Erythroblast (primary cell): Measurements from ENCODE around the gene RNGTT.
A peak's percentile ranks its signal among the peaks of the same experiment; 100 is the strongest.
"Not testable (repeated sequence)": the region's sequence is repeated elsewhere in the genome, so short reads cannot be mapped to it uniquely, and the experiment has no call there.

ENCODE experiments used
- DNase-seq, 2 experiments: peaks; one replicate each; lab custom pipeline; 2025; lab: John Stamatoyannopoulos, UW
- GATA1 ChIP-seq: IDR thresholded peaks from 2 replicates; pipeline ENCODE4 v1.6.1; 2011; ENCODE audit warnings: low read depth, mild to moderate bottlenecking, control low read depth, low read length, moderate library complexity
- POLR2A ChIP-seq: IDR thresholded peaks from 2 replicates; pipeline ENCODE4 v1.6.1; 2011; ENCODE audit warnings: mild to moderate bottlenecking, low read length

The RNGTT gene

GRCh38 chr6:88810701-88811100, 152.7 kb downstream of the RNGTT start:
- TF ChIP-seq GATA1 (no peak), POLR2A (no peak)

GRCh38 chr6:88810089-88810488, 153.3 kb downstream of the RNGTT start:
- no peak for DNase-seq
- TF ChIP-seq POLR2A (no peak), GATA1 (no peak)

More at GRCh38 chr6:88810701-88811100, 152.7 kb downstream of the RNGTT start:
- DNase-seq = no peak

- TF ChIP-seq POLR2A (no peak), GATA1 (no peak)
- no peak for DNase-seq
Measured at GRCh38 chr6:88808381-88808780, 155.0 kb downstream of the RNGTT start.

- TF ChIP-seq GATA1 (no peak), POLR2A (no peak)
- peak; percentile 1 to 6 for DNase-seq
Measured at GRCh38 chr6:88807622-88808021, 155.8 kb downstream of the RNGTT start.

GRCh38 chr6:88806728-88807127, 156.7 kb downstream of the RNGTT start:
- DNase-seq = no peak
- TF ChIP-seq GATA1 = no peak
- no peak for TF ChIP-seq POLR2A

GRCh38 chr6:88804701-88805100, 158.7 kb downstream of the RNGTT start:
- no peak for DNase-seq
- TF ChIP-seq GATA1 = no peak
- TF ChIP-seq POLR2A = no peak

- no peak for TF ChIP-seq GATA1
- TF ChIP-seq POLR2A = no peak
- DNase-seq = no peak
Measured at GRCh38 chr6:88785478-88785877, 177.9 kb downstream of the RNGTT start.

GRCh38 chr6:88780714-88781389, 182.6 kb downstream of the RNGTT start:
- DNase-seq = peak; percentile 63 to 77

GRCh38 chr6:88775866-88776571, 187.4 kb downstream of the RNGTT start:
- DNase-seq = no peak
- TF ChIP-seq GATA1 (no peak), POLR2A (no peak)

More at GRCh38 chr6:88780714-88781389, 182.6 kb downstream of the RNGTT start:
- TF ChIP-seq POLR2A (no peak), GATA1 (no peak)

- DNase-seq = not testable (repeated sequence)
Measured at GRCh38 chr6:88768114-88768513, 195.3 kb downstream of the RNGTT start.

- TF ChIP-seq POLR2A = no peak
- no peak for TF ChIP-seq GATA1
- no peak for DNase-seq
Measured at GRCh38 chr6:88764081-88764480, 199.3 kb downstream of the RNGTT start.

GRCh38 chr6:88763160-88763559, 200.3 kb downstream of the RNGTT start:
- peak; percentile 1 to 2 for DNase-seq
- no peak for TF ChIP-seq POLR2A
- TF ChIP-seq GATA1 = no peak

- DNase-seq = no peak
- TF ChIP-seq GATA1 (no peak), POLR2A (no peak)
Measured at GRCh38 chr6:88761237-88762031, 202.0 kb downstream of the RNGTT start.

- DNase-seq = no peak
- TF ChIP-seq GATA1 (no peak), POLR2A (no peak)
Measured at GRCh38 chr6:88760091-88760490, 203.3 kb downstream of the RNGTT start.

GRCh38 chr6:88750936-88751335, 212.5 kb downstream of the RNGTT start:
- DNase-seq = no peak
- TF ChIP-seq POLR2A = no peak
